Measurements from ENCODE around the gene KCNK1.
A peak's percentile ranks its signal among the peaks of the same experiment; 100 is the strongest.
"Not testable (repeated sequence)": the region's sequence is repeated elsewhere in the genome, so short reads cannot be mapped to it uniquely, and the experiment has no call there.

KCNK1 gene

GRCh38 chr1:233587958-233588799 is 25.7 kb upstream of the KCNK1 start:
- no peak overlapping the region for H3K4me3 Mint-ChIP-seq
- no peak overlapping the region for H3K27ac Mint-ChIP-seq

GRCh38 chr1:233597489-233597901 is 16.4 kb upstream of the KCNK1 start:
- Mint-ChIP-seq H3K36me3 (ENCODE audit: insufficient read depth) (no peaks in the 10 kb centered on the region), H3K9me3 (peaks cover 0 to 4% of the 10 kb centered on the region in 2 donors), H3K4me3 (no peak overlapping the region), H3K27ac (no peak overlapping the region), H3K27me3 (peaks cover 6 to 16% of the 10 kb centered on the region in 2 donors), H3K4me1 (ENCODE audit: low read depth in 2 of 2) (peaks cover 3 to 8% of the 10 kb centered on the region in 2 donors)
- ATAC-seq (replicated peaks) (no peak), DNase-seq (no peak)

More at GRCh38 chr1:233587958-233588799, 25.7 kb upstream of the KCNK1 start:
- ATAC-seq (replicated peaks) (no peak), DNase-seq (no peak)
- Mint-ChIP-seq H3K27me3 (peaks cover 8 to 32% of the 10 kb centered on the region in 2 donors), H3K4me1 (ENCODE audit: low read depth in 2 of 2) (no peaks in the 10 kb centered on the region), H3K9me3 (no peaks in the 10 kb centered on the region), H3K36me3 (ENCODE audit: insufficient read depth) (no peaks in the 10 kb centered on the region)

GRCh38 chr1:233598891-233599541 is 14.9 kb upstream of the KCNK1 start:
- H3K4me1 Mint-ChIP-seq (ENCODE audit: low read depth in 2 of 2): peaks cover 3 to 8% of the 10 kb centered on the region in 2 donors
- no peak overlapping the region for H3K27ac Mint-ChIP-seq
- peaks cover 12 to 16% of the 10 kb centered on the region in 2 donors for H3K27me3 Mint-ChIP-seq
- H3K36me3 Mint-ChIP-seq (ENCODE audit: insufficient read depth): no peaks in the 10 kb centered on the region
- H3K9me3 Mint-ChIP-seq: peaks cover 0 to 4% of the 10 kb centered on the region in 2 donors
- DNase-seq (no peak), ATAC-seq (replicated peaks) (no peak)
- H3K4me3 Mint-ChIP-seq: no peak overlapping the region

GRCh38 chr1:233599542-233600073 is 14.3 kb upstream of the KCNK1 start:
- peaks cover 0 to 4% of the 10 kb centered on the region in 2 donors for H3K9me3 Mint-ChIP-seq
- H3K36me3 Mint-ChIP-seq (ENCODE audit: insufficient read depth): no peaks in the 10 kb centered on the region
- no peak overlapping the region for H3K27ac Mint-ChIP-seq
- H3K4me1 Mint-ChIP-seq (ENCODE audit: low read depth in 2 of 2): peaks cover 3 to 8% of the 10 kb centered on the region in 2 donors
- no peak overlapping the region for H3K4me3 Mint-ChIP-seq
- ATAC-seq (replicated peaks): no peak
- DNase-seq: no peak
- H3K27me3 Mint-ChIP-seq: peaks cover 16% of the 10 kb centered on the region in 2 donors

- peaks cover 0 to 4% of the 10 kb centered on the region in 2 donors for H3K9me3 Mint-ChIP-seq
- no peaks in the 10 kb centered on the region for H3K36me3 Mint-ChIP-seq (ENCODE audit: insufficient read depth)
- peaks cover 16 to 17% of the 10 kb centered on the region in 2 donors for H3K27me3 Mint-ChIP-seq
- peaks cover 3 to 8% of the 10 kb centered on the region in 2 donors for H3K4me1 Mint-ChIP-seq (ENCODE audit: low read depth in 2 of 2)
- no peak for ATAC-seq (replicated peaks)
- no peak overlapping the region for H3K4me3 Mint-ChIP-seq
- DNase-seq: no peak
- H3K27ac Mint-ChIP-seq: no peak overlapping the region
Observed at GRCh38 chr1:233600488-233600887, 13.4 kb upstream of the KCNK1 start.

GRCh38 chr1:233603478-233603877 is 10.4 kb upstream of the KCNK1 start:
- H3K4me3 Mint-ChIP-seq: no peak overlapping the region
- peaks cover 3 to 8% of the 10 kb centered on the region in 2 donors for H3K4me1 Mint-ChIP-seq (ENCODE audit: low read depth in 2 of 2)
- no peak overlapping the region for H3K27ac Mint-ChIP-seq
- no peaks in the 10 kb centered on the region for H3K36me3 Mint-ChIP-seq (ENCODE audit: insufficient read depth)
- peaks cover 0 to 4% of the 10 kb centered on the region in 2 donors for H3K9me3 Mint-ChIP-seq
- ATAC-seq (replicated peaks) (no peak), DNase-seq (no peak)
- peaks cover 18 to 27% of the 10 kb centered on the region in 2 donors for H3K27me3 Mint-ChIP-seq

GRCh38 chr1:233605205-233605604 is 8.7 kb upstream of the KCNK1 start:
- Mint-ChIP-seq H3K27me3 (peaks cover 33 to 39% of the 10 kb centered on the region in 2 donors), H3K4me1 (ENCODE audit: low read depth in 2 of 2) (peaks cover 0 to 4% of the 10 kb centered on the region in 2 donors), H3K27ac (no peak overlapping the region), H3K36me3 (ENCODE audit: insufficient read depth) (no peaks in the 10 kb centered on the region), H3K9me3 (peaks cover 0 to 5% of the 10 kb centered on the region in 2 donors), H3K4me3 (no peak overlapping the region)
- DNase-seq (no peak), ATAC-seq (replicated peaks) (no peak)

GRCh38 chr1:233606813-233607212 is 7.1 kb upstream of the KCNK1 start:
- Mint-ChIP-seq H3K4me1 (ENCODE audit: low read depth in 2 of 2) (no peaks in the 10 kb centered on the region), H3K36me3 (ENCODE audit: insufficient read depth) (no peaks in the 10 kb centered on the region), H3K9me3 (peaks cover 0 to 1% of the 10 kb centered on the region in 2 donors), H3K27ac (no peak overlapping the region), H3K27me3 (peaks cover 38 to 44% of the 10 kb centered on the region in 2 donors), H3K4me3 (no peak overlapping the region)
- no peak for DNase-seq
- no peak for ATAC-seq (replicated peaks)

GRCh38 chr1:233607252-233608119 is 6.4 kb upstream of the KCNK1 start:
- no peak for DNase-seq
- H3K9me3 Mint-ChIP-seq: peaks cover 0 to 1% of the 10 kb centered on the region in 2 donors
- no peaks in the 10 kb centered on the region for H3K36me3 Mint-ChIP-seq (ENCODE audit: insufficient read depth)
- peaks cover 43 to 50% of the 10 kb centered on the region in 2 donors for H3K27me3 Mint-ChIP-seq
- no peaks in the 10 kb centered on the region for H3K4me1 Mint-ChIP-seq (ENCODE audit: low read depth in 2 of 2)
- ATAC-seq (replicated peaks): no peak
- no peak overlapping the region for H3K4me3 Mint-ChIP-seq
- H3K27ac Mint-ChIP-seq: peak overlapping the region in 1 of 2 donors; percentile 1

GRCh38 chr1:233608988-233609387 is 4.9 kb upstream of the KCNK1 start:
- Mint-ChIP-seq H3K4me3 (no peak overlapping the region), H3K4me1 (ENCODE audit: low read depth in 2 of 2) (no peaks in the 10 kb centered on the region), H3K36me3 (ENCODE audit: insufficient read depth) (no peaks in the 10 kb centered on the region), H3K9me3 (peaks cover 0 to 1% of the 10 kb centered on the region in 2 donors), H3K27ac (no peak overlapping the region), H3K27me3 (peaks cover 45 to 60% of the 10 kb centered on the region in 2 donors)
- ATAC-seq (replicated peaks): no peak
- no peak for DNase-seq

- DNase-seq: no peak
- no peak for ATAC-seq (replicated peaks)
- H3K27ac Mint-ChIP-seq: no peak overlapping the region
- H3K4me3 Mint-ChIP-seq: no peak overlapping the region
- peaks cover 43 to 69% of the 10 kb centered on the region in 2 donors for H3K27me3 Mint-ChIP-seq
- H3K36me3 Mint-ChIP-seq (ENCODE audit: insufficient read depth): no peaks in the 10 kb centered on the region
- H3K9me3 Mint-ChIP-seq: peaks cover 0 to 1% of the 10 kb centered on the region in 2 donors
- no peaks in the 10 kb centered on the region for H3K4me1 Mint-ChIP-seq (ENCODE audit: low read depth in 2 of 2)
Observed at GRCh38 chr1:233609926-233610325, 4.0 kb upstream of the KCNK1 start.

- Mint-ChIP-seq H3K27me3 (peaks cover 50 to 76% of the 10 kb centered on the region in 2 donors), H3K9me3 (peaks cover 0 to 1% of the 10 kb centered on the region in 2 donors), H3K27ac (no peak overlapping the region), H3K36me3 (ENCODE audit: insufficient read depth) (no peaks in the 10 kb centered on the region), H3K4me3 (no peak overlapping the region), H3K4me1 (ENCODE audit: low read depth in 2 of 2) (no peaks in the 10 kb centered on the region)
- no peak for DNase-seq
- no peak for ATAC-seq (replicated peaks)
Observed at GRCh38 chr1:233610628-233611027, 3.3 kb upstream of the KCNK1 start.

- not testable (repeated sequence) for H3K4me1 Mint-ChIP-seq (ENCODE audit: low read depth in 2 of 2); H3K9me3 Mint-ChIP-seq; DNase-seq; H3K27ac Mint-ChIP-seq; H3K4me3 Mint-ChIP-seq; H3K36me3 Mint-ChIP-seq (ENCODE audit: insufficient read depth); ATAC-seq (replicated peaks)
- peaks cover 58 to 84% of the 10 kb centered on the region in 2 donors for H3K27me3 Mint-ChIP-seq
Observed at GRCh38 chr1:233611363-233611762, 2.5 kb upstream of the KCNK1 start.
